Gastroesophageal sphincter (tissue), 4 donors: ENCODE measurements around the gene PKIG. TPM values are rescaled to one million over a fixed set of nuclear protein-coding genes. Genes with fewer than 3 reads are reported as not detected.

Experiments
- ATAC-seq: fragments of 150-250 bp; one replicate; pipeline ENCODE4 v1.9.1; 2016; ENCODE audit warnings: mild to moderate bottlenecking, moderate library complexity
- H3K27ac ChIP-seq, 4 donors: fragments of 200-600 bp; sonication (generic) in 3 of 4; 1 replicate in 3 of 4; 2 replicates in 1 of 4; pipeline ENCODE4 v1.5.1; 2016 to 2019
- H3K27me3 ChIP-seq: fragments of 200-600 bp; sonication (generic); one replicate; pipeline ENCODE4 v1.5.1; 2019
- H3K36me3 ChIP-seq, 2 donors: fragments of 200-600 bp; sonication (generic); one replicate each; pipeline ENCODE4 v1.5.1; 2019; ENCODE audit warnings: control low read depth in 1 of 2
- H3K4me1 ChIP-seq, 3 donors: fragments of 200-600 bp; sonication (generic); 1 replicate in 2 of 3; 2 replicates in 1 of 3; pipeline ENCODE4 v1.5.1; 2016 to 2019; ENCODE audit warnings: control low read depth in 2 of 3
- H3K4me3 ChIP-seq, 2 donors: fragments of 200-600 bp; sonication (generic); one replicate each; pipeline ENCODE4 v1.5.1; 2019; ENCODE audit warnings: mild to moderate bottlenecking in 1 of 2, moderate library complexity in 1 of 2
- H3K9me3 ChIP-seq, 3 donors: fragments of 200-600 bp; sonication (generic); one replicate each; pipeline ENCODE4 v1.5.1; 2017 to 2019; ENCODE audit warnings: control low read depth in 2 of 3
- EP300 ChIP-seq: sonication (generic); formaldehyde crosslinking; IDR thresholded peaks from one replicate; pipeline ENCODE4 v1.6.1; 2017; ENCODE audit warnings: antibody characterized with exemption, mild to moderate bottlenecking
- POLR2A ChIP-seq, 2 donors: fragments of 450-650 bp; IDR thresholded peaks; one replicate each; pipeline ENCODE4 v1.6.1; 2017; ENCODE audit warnings: antibody characterized with exemption in 2 of 2, mild to moderate bottlenecking in 2 of 2, moderate library complexity in 1 of 2
- POLR2AphosphoS5 ChIP-seq: sonication (generic); formaldehyde crosslinking; IDR thresholded peaks from one replicate; pipeline ENCODE4 v1.6.1; 2017; ENCODE audit warnings: antibody characterized with exemption
- WGBS, 2 donors: methylation state at CpG; one replicate each; pipeline ENCODE4 v1.1.5; 2018; ENCODE audit warnings: low coverage in 1 of 2; 5-methylcytosine and 5-hydroxymethylcytosine counted together
- total RNA-seq, 4 donors: library from RNA; depleted of rRNA; stranded (reverse); fragments of >200 nt; gene quantifications; one replicate each; pipeline ENCODE4 v1.1.0, GENCODE V29; 2016
- TF ChIP-seq, protein P1 (sequence below), 4 experiments: fragments of 200-600 bp in 2 of 4; fragments of 450-650 bp in 2 of 4; sonication (generic) in 1 of 4; IDR thresholded peaks; one replicate each; pipeline ENCODE4 v1.5.1; 2017 to 2019; ENCODE audit warnings: antibody characterized with exemption in 4 of 4, mild to moderate bottlenecking in 2 of 4, moderate library complexity in 2 of 4

PKIG gene
- total RNA-seq, 4 donors from 2014 or later, result 241 to 418 (median 291) TPM

DNA sequence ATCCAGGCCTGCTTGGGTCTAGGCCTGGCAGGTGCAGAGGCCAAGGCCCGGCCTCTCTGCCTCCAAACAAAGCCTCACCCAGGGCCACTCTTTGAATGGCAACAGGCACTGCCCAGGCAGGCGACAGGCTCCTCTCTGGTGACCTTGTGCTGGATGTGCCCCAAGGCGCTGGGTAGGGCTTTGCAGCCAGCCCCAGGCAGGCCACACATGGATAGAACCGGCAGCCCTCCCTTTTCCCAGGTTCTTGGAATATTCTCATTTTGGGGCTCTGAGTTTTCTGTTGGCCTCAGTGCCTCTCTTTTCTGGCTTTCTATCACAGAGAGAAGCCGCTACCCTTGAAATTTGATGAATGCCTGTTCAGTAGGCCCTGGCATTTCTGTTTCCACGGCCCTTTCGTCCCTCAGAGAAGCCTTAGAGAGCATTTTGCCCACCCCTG is 18.9 kb downstream of the PKIG start:
- TF ChIP-seq EP300 (no peak), POLR2A (IDR thresholded peaks at IDR 0.05) (no peak), POLR2AphosphoS5 (no peak)
- TF ChIP-seq, protein P1, sequence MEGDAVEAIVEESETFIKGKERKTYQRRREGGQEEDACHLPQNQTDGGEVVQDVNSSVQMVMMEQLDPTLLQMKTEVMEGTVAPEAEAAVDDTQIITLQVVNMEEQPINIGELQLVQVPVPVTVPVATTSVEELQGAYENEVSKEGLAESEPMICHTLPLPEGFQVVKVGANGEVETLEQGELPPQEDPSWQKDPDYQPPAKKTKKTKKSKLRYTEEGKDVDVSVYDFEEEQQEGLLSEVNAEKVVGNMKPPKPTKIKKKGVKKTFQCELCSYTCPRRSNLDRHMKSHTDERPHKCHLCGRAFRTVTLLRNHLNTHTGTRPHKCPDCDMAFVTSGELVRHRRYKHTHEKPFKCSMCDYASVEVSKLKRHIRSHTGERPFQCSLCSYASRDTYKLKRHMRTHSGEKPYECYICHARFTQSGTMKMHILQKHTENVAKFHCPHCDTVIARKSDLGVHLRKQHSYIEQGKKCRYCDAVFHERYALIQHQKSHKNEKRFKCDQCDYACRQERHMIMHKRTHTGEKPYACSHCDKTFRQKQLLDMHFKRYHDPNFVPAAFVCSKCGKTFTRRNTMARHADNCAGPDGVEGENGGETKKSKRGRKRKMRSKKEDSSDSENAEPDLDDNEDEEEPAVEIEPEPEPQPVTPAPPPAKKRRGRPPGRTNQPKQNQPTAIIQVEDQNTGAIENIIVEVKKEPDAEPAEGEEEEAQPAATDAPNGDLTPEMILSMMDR (IDR thresholded peaks at IDR 0.05), result no peak
- Histone ChIP-seq H3K36me3 (no peaks in the 10 kb centered on the region), H3K4me1 (peaks cover 36 to 75% (median 69%) of the 10 kb centered on the region in 3 donors), H3K27ac (peak overlapping the region; percentile 90 to 96 (median 92)), H3K4me3 (no peak overlapping the region), H3K9me3 (no peaks in the 10 kb centered on the region), H3K27me3 (no peaks in the 10 kb centered on the region)
- no peak for ATAC-seq
- WGBS, 2 donors, result 5 to 10% methylated on average over 4 to 5 of the region's 7 CpGs

DNA sequence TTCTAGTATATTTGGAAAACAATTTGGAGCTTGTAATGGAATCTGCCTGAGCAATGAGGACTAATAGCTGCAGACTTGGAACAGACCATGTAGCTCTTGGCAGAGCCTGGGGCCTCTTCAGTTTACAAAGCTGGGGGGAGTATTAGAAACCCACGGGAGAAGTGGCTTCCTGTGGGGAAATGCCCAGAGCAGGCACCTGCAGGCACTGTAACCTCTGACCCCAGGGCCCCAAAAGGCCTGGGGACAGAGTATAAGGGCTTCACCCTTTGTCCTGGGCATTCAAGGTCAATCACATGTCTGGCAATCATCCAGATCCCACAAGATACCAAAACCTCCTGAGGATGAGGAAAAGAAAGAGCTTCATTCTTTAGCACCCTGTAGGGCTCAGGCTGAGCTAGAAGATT is 19.4 kb downstream of the PKIG start:
- TF ChIP-seq POLR2AphosphoS5, result peak; percentile 75
- TF ChIP-seq EP300, result no peak
- Histone ChIP-seq H3K27me3 (no peaks in the 10 kb centered on the region), H3K4me3 (no peak overlapping the region), H3K27ac (peak overlapping the region; percentile 90 to 96 (median 92)), H3K36me3 (no peaks in the 10 kb centered on the region), H3K9me3 (no peaks in the 10 kb centered on the region), H3K4me1 (peaks cover 36 to 69% (median 63%) of the 10 kb centered on the region in 3 donors)
- peak; percentile 85 for ATAC-seq
- WGBS, 2 donors, result 0% methylated on average over 1 of the region's 1 CpG

DNA sequence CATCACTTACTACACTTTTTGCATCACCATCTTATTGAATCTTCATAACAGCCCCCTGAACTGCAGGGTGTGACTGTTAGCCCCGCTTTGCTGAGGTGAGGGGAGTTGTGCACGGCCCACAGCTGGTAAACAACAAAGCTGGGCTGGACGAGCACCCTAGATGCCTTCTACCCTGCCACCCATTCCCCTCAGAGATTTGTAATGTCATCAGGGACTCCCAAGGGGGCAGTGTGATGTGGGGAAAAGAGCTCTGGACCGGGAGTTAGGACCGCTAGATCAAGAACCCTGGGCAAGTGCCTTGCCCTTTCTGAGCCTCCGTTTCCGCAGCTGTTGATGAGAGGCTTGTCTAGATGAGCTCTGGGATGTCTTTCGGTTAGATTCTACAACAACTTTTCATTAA is 20.9 kb downstream of the PKIG start:
- peaks cover 35 to 56% (median 50%) of the 10 kb centered on the region in 3 donors for H3K4me1 ChIP-seq
- H3K4me3 ChIP-seq, result no peak overlapping the region
- 89% methylated on average over 8 of the region's 8 CpGs; no CpG with 5 or more reads in 1 of the 2 donors for WGBS, 2 donors
- no peak for ATAC-seq
- H3K9me3 ChIP-seq, result no peaks in the 10 kb centered on the region
- no peaks in the 10 kb centered on the region for H3K36me3 ChIP-seq
- H3K27me3 ChIP-seq, result no peaks in the 10 kb centered on the region
- no peak for TF ChIP-seq EP300
- TF ChIP-seq, protein P1 (IDR thresholded peaks at IDR 0.05), result no peak
- no peak for TF ChIP-seq POLR2AphosphoS5
- TF ChIP-seq POLR2A (IDR thresholded peaks at IDR 0.05), result no peak
- H3K27ac ChIP-seq, result peak overlapping the region in 3 of 4 donors; percentile 71 to 96 (median 90)

DNA sequence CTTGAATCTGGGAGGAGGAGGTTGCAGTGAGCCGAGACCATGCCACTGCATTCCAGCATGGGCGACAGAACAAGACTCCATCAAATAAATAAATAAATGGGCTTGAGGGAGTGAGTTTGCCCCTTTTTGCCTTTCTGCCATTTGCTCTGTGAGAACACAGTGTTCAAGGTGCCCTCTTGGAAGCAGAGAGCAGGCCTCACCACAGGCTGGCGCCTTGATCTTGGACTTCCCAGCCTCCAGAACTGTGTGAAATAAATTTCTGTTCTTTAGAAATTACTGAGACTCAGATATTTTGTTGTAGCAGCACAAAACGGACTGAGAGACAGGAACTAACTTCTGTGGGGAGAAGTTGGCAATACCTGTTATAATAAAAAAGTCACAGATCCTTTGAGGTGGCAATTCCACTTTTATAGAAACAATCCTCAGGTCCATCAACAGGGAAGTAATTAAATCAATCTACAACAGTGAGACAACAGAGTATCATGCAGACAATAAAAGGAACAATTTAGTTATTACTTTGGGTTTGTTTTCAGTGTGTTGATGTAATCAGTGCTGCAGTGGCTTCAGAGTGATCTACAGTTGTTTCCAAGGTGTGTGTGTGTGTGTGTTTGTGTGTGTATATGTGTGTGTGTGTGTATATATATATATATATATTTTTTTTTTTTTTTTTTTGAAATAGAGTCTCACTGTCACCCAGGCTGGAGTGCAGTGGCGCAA is 24.5 kb downstream of the PKIG start:
- H3K36me3 ChIP-seq, result no peaks in the 10 kb centered on the region
- ATAC-seq, result no peak
- 98 to 100% methylated on average over 3 to 5 of the region's 5 CpGs for WGBS, 2 donors
- no peaks in the 10 kb centered on the region for H3K27me3 ChIP-seq
- TF ChIP-seq POLR2AphosphoS5 (no peak), POLR2A (IDR thresholded peaks at IDR 0.05) (no peak), EP300 (no peak)
- TF ChIP-seq, protein P1 (IDR thresholded peaks at IDR 0.05), result no peak
- H3K27ac ChIP-seq, result peak overlapping the region in 2 of 4 donors; percentile 12 to 21
- H3K9me3 ChIP-seq, result no peaks in the 10 kb centered on the region
- peaks cover 9 to 53% (median 33%) of the 10 kb centered on the region in 3 donors for H3K4me1 ChIP-seq
- H3K4me3 ChIP-seq, result no peak overlapping the region

DNA sequence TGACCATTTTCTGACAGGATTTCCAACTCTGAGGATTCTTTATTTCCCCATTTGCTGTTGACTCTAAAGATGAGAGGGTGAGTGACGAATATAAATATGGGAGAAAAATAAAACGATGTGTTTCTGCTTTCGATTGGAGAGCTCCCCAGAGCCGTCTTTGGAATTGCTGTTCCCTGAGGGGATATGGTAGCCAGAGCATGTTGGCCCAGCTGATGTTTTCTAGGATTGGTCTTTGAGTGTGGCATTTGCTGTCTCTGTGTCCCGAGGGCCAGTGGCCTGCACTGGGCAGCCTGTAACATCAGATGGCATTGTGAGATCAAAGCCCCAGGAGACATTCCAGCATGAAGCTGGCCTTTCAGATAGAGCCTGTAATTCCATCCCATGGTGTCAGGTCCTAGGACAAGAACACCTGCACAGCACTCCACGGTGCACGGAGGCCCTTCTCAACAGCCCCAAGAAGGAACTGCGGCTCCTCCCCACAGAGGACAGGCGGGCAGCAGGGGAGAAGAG is 26.7 kb downstream of the PKIG start:
- TF ChIP-seq EP300, result no peak
- TF ChIP-seq POLR2AphosphoS5, result no peak
- TF ChIP-seq, protein P1 (IDR thresholded peaks at IDR 0.05), result no peak
- TF ChIP-seq POLR2A (IDR thresholded peaks at IDR 0.05), result no peak
- Histone ChIP-seq H3K9me3 (no peaks in the 10 kb centered on the region), H3K27me3 (no peaks in the 10 kb centered on the region), H3K4me1 (peaks cover 3 to 54% (median 17%) of the 10 kb centered on the region in 3 donors), H3K27ac (peak overlapping the region; percentile 81 to 93 (median 89)), H3K4me3 (peak overlapping the region in 1 of 2 donors; percentile 39), H3K36me3 (peaks cover 0 to 12% of the 10 kb centered on the region in 2 donors)
- no peak for ATAC-seq
- 20 to 40% methylated on average over 1 to 4 of the region's 9 CpGs for WGBS, 2 donors
